Measurements from ENCODE around the gene AMPH.

DNA sequence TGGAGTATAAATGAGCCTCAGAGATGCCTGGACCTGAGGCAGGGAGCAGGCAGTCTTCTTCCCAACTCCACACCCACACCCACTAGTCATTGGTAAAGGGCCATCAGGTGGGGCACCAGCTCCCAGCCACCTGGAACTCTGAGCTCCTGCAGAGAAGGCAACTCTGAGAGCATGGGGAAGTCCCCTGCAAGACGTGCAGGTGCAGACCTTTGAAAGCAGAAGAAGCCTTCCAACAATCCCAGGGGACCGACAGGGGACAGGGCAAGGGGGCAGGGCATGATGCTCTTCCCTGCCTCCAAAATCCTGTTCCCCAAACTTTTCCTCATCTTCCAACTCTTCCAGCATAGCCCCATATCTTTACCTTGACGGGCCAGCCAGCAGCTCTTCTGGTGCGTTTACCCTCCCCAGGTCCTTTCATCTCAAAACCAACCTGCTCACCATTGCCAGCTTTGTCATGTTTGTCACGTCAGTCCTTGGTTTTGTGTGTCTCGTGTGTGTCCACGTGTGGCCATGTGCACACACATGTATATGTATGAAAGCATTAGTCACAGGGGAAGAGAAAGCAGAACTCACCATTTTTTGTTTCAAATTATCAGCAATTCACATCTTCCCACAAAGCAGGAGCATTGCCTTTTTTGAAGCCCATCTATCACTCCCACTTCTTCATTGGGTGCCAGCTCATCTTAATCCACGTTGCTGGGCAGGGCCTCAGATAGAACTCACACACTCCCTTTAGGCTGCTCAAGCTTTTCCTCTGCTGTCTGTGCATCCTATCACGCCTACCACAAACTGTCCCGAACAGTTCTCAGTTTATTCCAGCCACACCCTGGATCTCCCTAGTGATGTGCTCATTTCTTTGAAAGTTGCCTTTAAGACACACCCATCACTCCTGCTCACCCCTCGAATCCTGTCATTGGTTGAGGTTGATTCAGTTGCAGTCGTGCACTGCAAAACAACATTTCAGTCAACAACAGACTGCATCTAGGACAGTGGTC, 41.0 kb upstream of the AMPH start:
- TF ChIP-seq, protein P1, sequence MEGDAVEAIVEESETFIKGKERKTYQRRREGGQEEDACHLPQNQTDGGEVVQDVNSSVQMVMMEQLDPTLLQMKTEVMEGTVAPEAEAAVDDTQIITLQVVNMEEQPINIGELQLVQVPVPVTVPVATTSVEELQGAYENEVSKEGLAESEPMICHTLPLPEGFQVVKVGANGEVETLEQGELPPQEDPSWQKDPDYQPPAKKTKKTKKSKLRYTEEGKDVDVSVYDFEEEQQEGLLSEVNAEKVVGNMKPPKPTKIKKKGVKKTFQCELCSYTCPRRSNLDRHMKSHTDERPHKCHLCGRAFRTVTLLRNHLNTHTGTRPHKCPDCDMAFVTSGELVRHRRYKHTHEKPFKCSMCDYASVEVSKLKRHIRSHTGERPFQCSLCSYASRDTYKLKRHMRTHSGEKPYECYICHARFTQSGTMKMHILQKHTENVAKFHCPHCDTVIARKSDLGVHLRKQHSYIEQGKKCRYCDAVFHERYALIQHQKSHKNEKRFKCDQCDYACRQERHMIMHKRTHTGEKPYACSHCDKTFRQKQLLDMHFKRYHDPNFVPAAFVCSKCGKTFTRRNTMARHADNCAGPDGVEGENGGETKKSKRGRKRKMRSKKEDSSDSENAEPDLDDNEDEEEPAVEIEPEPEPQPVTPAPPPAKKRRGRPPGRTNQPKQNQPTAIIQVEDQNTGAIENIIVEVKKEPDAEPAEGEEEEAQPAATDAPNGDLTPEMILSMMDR (conservative IDR thresholded peaks at IDR 0.05; ENCODE audit: low read depth, low read length) = no peak
- TF ChIP-seq USF2 (IDR thresholded peaks at IDR 0.05; ENCODE audit: low read depth, low read length) = no peak
- TF ChIP-seq CEBPB (IDR thresholded peaks at IDR 0.05; ENCODE audit: low read depth, low read length) = no peak
- no peak for TF ChIP-seq POLR2A (IDR thresholded peaks at IDR 0.05; ENCODE audit: low read depth, low read length)
- no peak for TF ChIP-seq RAD21 (IDR thresholded peaks at IDR 0.05; ENCODE audit: low read length)
- no peak for TF ChIP-seq MXI1 (IDR thresholded peaks at IDR 0.05; ENCODE audit: borderline replicate concordance, low read depth, low read length)
- TF ChIP-seq MAZ (IDR thresholded peaks at IDR 0.05; ENCODE audit: borderline replicate concordance, low read depth, low read length) = no peak
- no peak for TF ChIP-seq CHD1 (IDR thresholded peaks at IDR 0.05; ENCODE audit: low read depth, low read length)
- no peak for TF ChIP-seq BHLHE40 (IDR thresholded peaks at IDR 0.05; ENCODE audit: low read depth, low read length)
- TF ChIP-seq MAFK (IDR thresholded peaks at IDR 0.05; ENCODE audit: low read depth, low read length) = no peak
- TF ChIP-seq, protein P2, sequence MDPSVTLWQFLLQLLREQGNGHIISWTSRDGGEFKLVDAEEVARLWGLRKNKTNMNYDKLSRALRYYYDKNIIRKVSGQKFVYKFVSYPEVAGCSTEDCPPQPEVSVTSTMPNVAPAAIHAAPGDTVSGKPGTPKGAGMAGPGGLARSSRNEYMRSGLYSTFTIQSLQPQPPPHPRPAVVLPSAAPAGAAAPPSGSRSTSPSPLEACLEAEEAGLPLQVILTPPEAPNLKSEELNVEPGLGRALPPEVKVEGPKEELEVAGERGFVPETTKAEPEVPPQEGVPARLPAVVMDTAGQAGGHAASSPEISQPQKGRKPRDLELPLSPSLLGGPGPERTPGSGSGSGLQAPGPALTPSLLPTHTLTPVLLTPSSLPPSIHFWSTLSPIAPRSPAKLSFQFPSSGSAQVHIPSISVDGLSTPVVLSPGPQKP (IDR thresholded peaks at IDR 0.05; ENCODE audit: borderline replicate concordance, low read depth, low read length) = no peak
- no peak for TF ChIP-seq FOS (IDR thresholded peaks at IDR 0.05; ENCODE audit: low read depth, low read length)
